ENCODE data around the gene CYTH2.
A peak's percentile ranks its signal among the peaks of the same experiment; 100 is the strongest.

- TF ChIP-seq CTCF (IDR thresholded peaks at IDR 0.05) (no peak), POLR2AphosphoS5 (IDR thresholded peaks at IDR 0.05; ENCODE audit: low read depth, low read length) (no peak; the same call in none of the 2 replicates), RXRA (IDR thresholded peaks at IDR 0.05; ENCODE audit: borderline replicate concordance, low read depth) (no peak), USF2 (IDR thresholded peaks at IDR 0.05; ENCODE audit: borderline replicate concordance, low read depth, low read length) (no peak), SIN3A (IDR thresholded peaks at IDR 0.05; ENCODE audit: borderline replicate concordance, low read depth, low read length) (no peak), TAF1 (IDR thresholded peaks at IDR 0.05; ENCODE audit: borderline replicate concordance, low read depth, low read length) (no peak), GABPA (IDR thresholded peaks at IDR 0.05; ENCODE audit: low read depth) (peak; percentile 65; the same call in 1 of the 2 replicates), RAD21 (IDR thresholded peaks at IDR 0.05; ENCODE audit: low read length) (no peak), EZH2phosphoT487 (IDR thresholded peaks at IDR 0.05; ENCODE audit: borderline replicate concordance, low read depth) (no peak), REST (IDR thresholded peaks at IDR 0.05; ENCODE audit: low read depth, low read length) (no peak), ZBTB33 (IDR thresholded peaks at IDR 0.05; ENCODE audit: borderline replicate concordance, low read depth) (no peak)
Observed at GRCh38 chr19:48513289-48514122, 44.3 kb downstream of the CYTH2 start.

Data from SK-N-SH (cell line).